Mucosa of gallbladder (tissue), 1 donor: Measurements from ENCODE around the gene AK9. TPM values are rescaled to one million over a fixed set of nuclear protein-coding genes. Genes with fewer than 3 reads are reported as not detected.
"Not testable (repeated sequence)": the region's sequence is repeated elsewhere in the genome, so short reads cannot be mapped to it uniquely, and the experiment has no call there.

Experiments used
- DNase-seq: peaks from one replicate; pipeline ENCODE4 v3.0.0-alpha.2; 2020; ENCODE audit warnings: low spot score
- total RNA-seq: library from RNA; stranded (reverse); gene quantifications from one replicate; pipeline ENCODE4 v1.2.1, GENCODE V29; 2021
- donor health status: DM: no; HTN: no; CAD: no.

Gene AK9
- total RNA-seq, 1 donor from 2014 or later, result 11.2 TPM

- peak; percentile 90 for DNase-seq
These were observed 207.9 kb downstream of the AK9 start, which contains the start of gene ZBTB24 for GRCh38 chr6:109482905-109483734. ZBTB24 (minus strand) TSS chr6:109483219; CDS start chr6:109482026, 1,193 bp downstream.

GRCh38 chr6:109480993-109481480, 210.0 kb downstream of the AK9 start:
- DNase-seq, result no peak

GRCh38 chr6:109478841-109479624, 212.0 kb downstream of the AK9 start:
- no peak for DNase-seq

GRCh38 chr6:109478222-109478805, 212.7 kb downstream of the AK9 start:
- no peak for DNase-seq

GRCh38 chr6:109477725-109478124, 213.3 kb downstream of the AK9 start:
- no peak for DNase-seq

- DNase-seq, result no peak
These were observed 213.8 kb downstream of the AK9 start for GRCh38 chr6:109477184-109477583.

- DNase-seq, result no peak
These were observed 215.4 kb downstream of the AK9 start for GRCh38 chr6:109475625-109476024.

GRCh38 chr6:109474995-109475394, 216.0 kb downstream of the AK9 start:
- no peak for DNase-seq

- DNase-seq, result no peak
These were observed 217.9 kb downstream of the AK9 start for GRCh38 chr6:109473120-109473519.

GRCh38 chr6:109472132-109472995, 218.6 kb downstream of the AK9 start:
- no peak for DNase-seq

GRCh38 chr6:109471105-109471810, 219.7 kb downstream of the AK9 start:
- DNase-seq, result no peak

- DNase-seq, result no peak
These were observed 221.3 kb downstream of the AK9 start for GRCh38 chr6:109469591-109470189.

GRCh38 chr6:109467696-109468095, 223.3 kb downstream of the AK9 start:
- DNase-seq, result no peak

GRCh38 chr6:109466212-109466923, 224.6 kb downstream of the AK9 start:
- no peak for DNase-seq

GRCh38 chr6:109465772-109466171, 225.2 kb downstream of the AK9 start:
- peak; percentile 53 for DNase-seq

- DNase-seq, result no peak
These were observed 229.1 kb downstream of the AK9 start for GRCh38 chr6:109461733-109462526.

GRCh38 chr6:109461205-109461604, 229.8 kb downstream of the AK9 start:
- DNase-seq, result not testable (repeated sequence)

GRCh38 chr6:109460161-109460829, 230.7 kb downstream of the AK9 start:
- no peak for DNase-seq
